Mesothelial cell of epicardium (in vitro differentiated cells): Measurements from ENCODE around the gene COL10A1. TPM values are rescaled to one million over a fixed set of nuclear protein-coding genes. Genes with fewer than 3 reads are reported as not detected.

ENCODE experiments used
- DNase-seq, 2 experiments: peaks; one replicate each; pipeline ENCODE4 v3.0.0; 2021; ENCODE audit warnings: low spot score in 2 of 2; ENCODE audit not compliant: unreplicated experiment in 2 of 2
- H3K27ac Mint-ChIP-seq: 2 replicates; pipeline ENCODE4 v1.8.0; 2021; ENCODE audit warnings: mixed read lengths
- H3K27me3 Mint-ChIP-seq: 2 replicates; pipeline ENCODE4 v1.8.0; 2021; ENCODE audit warnings: low read depth, mixed read lengths
- H3K36me3 Mint-ChIP-seq: 2 replicates; pipeline ENCODE4 v1.8.0; 2021; ENCODE audit warnings: mixed read lengths
- H3K4me1 Mint-ChIP-seq: 2 replicates; pipeline ENCODE4 v1.8.0; 2021; ENCODE audit warnings: mixed read lengths
- H3K4me3 Mint-ChIP-seq: 2 replicates; pipeline ENCODE4 v1.8.0; 2021; ENCODE audit warnings: mild to moderate bottlenecking, moderate library complexity, mixed read lengths
- H3K9me3 Mint-ChIP-seq: 2 replicates; pipeline ENCODE4 v1.8.0; 2021; ENCODE audit warnings: mixed read lengths
- CTCF ChIP-seq: fragments of 200-600 bp; sonication (generic); IDR thresholded peaks from one replicate; pipeline ENCODE4 v1.5.0; 2021; ENCODE audit warnings: antibody characterized with exemption; ENCODE audit not compliant: unreplicated experiment
- total RNA-seq: library from RNA; stranded (reverse); gene quantifications from 3 replicates; pipeline ENCODE4 v1.2.1, GENCODE V29; 2021

Gene COL10A1
- total RNA-seq, 1 donor from 2014 or later: not detected

- H3K27ac Mint-ChIP-seq: no peak overlapping the region
- H3K36me3 Mint-ChIP-seq: peaks cover 14% of the 10 kb centered on the region
- H3K9me3 Mint-ChIP-seq: peaks cover 13% of the 10 kb centered on the region
- peaks cover 8% of the 10 kb centered on the region for H3K4me1 Mint-ChIP-seq
- H3K4me3 Mint-ChIP-seq: no peak overlapping the region
- no peak for DNase-seq
- no peak for TF ChIP-seq CTCF
- H3K27me3 Mint-ChIP-seq: no peaks in the 10 kb centered on the region
These were observed 31.5 kb upstream of the COL10A1 start for GRCh38 chr6:116157391-116157790.

- Mint-ChIP-seq H3K36me3 (peaks cover 7% of the 10 kb centered on the region), H3K4me1 (peaks cover 10% of the 10 kb centered on the region), H3K9me3 (peaks cover 6% of the 10 kb centered on the region), H3K27me3 (no peaks in the 10 kb centered on the region), H3K27ac (no peak overlapping the region), H3K4me3 (no peak overlapping the region)
- TF ChIP-seq CTCF: no peak
- DNase-seq: no peak
These were observed 30.7 kb upstream of the COL10A1 start for GRCh38 chr6:116156405-116157326.

GRCh38 chr6:116154887-116155286 is 29.0 kb upstream of the COL10A1 start:
- DNase-seq: no peak
- Mint-ChIP-seq H3K36me3 (no peaks in the 10 kb centered on the region), H3K9me3 (no peaks in the 10 kb centered on the region), H3K27ac (no peak overlapping the region), H3K27me3 (no peaks in the 10 kb centered on the region), H3K4me1 (peaks cover 10% of the 10 kb centered on the region), H3K4me3 (no peak overlapping the region)
- TF ChIP-seq CTCF: no peak

GRCh38 chr6:116152620-116153019 is 26.7 kb upstream of the COL10A1 start:
- Mint-ChIP-seq H3K27ac (peak overlapping the region; percentile 2), H3K4me1 (peaks cover 10% of the 10 kb centered on the region), H3K27me3 (no peaks in the 10 kb centered on the region), H3K36me3 (no peaks in the 10 kb centered on the region), H3K9me3 (no peaks in the 10 kb centered on the region), H3K4me3 (no peak overlapping the region)
- no peak for TF ChIP-seq CTCF
- DNase-seq: no peak

GRCh38 chr6:116145803-116146675 is 20.1 kb upstream of the COL10A1 start:
- DNase-seq: no peak
- Mint-ChIP-seq H3K4me3 (no peak overlapping the region), H3K27ac (peak overlapping the region; percentile 36), H3K36me3 (no peaks in the 10 kb centered on the region), H3K4me1 (peaks cover 16% of the 10 kb centered on the region), H3K9me3 (no peaks in the 10 kb centered on the region), H3K27me3 (no peaks in the 10 kb centered on the region)
- no peak for TF ChIP-seq CTCF
